GM19438 (cell line): ENCODE measurements around the gene CTCFL.

ENCODE experiments used
- ATAC-seq: cut with Tn5 transposase; IDR thresholded peaks from one replicate; pipeline ENCODE4 v1.9.1; 2021; ENCODE audit warnings: low read depth; ENCODE audit not compliant: unreplicated experiment

The CTCFL gene

DNA sequence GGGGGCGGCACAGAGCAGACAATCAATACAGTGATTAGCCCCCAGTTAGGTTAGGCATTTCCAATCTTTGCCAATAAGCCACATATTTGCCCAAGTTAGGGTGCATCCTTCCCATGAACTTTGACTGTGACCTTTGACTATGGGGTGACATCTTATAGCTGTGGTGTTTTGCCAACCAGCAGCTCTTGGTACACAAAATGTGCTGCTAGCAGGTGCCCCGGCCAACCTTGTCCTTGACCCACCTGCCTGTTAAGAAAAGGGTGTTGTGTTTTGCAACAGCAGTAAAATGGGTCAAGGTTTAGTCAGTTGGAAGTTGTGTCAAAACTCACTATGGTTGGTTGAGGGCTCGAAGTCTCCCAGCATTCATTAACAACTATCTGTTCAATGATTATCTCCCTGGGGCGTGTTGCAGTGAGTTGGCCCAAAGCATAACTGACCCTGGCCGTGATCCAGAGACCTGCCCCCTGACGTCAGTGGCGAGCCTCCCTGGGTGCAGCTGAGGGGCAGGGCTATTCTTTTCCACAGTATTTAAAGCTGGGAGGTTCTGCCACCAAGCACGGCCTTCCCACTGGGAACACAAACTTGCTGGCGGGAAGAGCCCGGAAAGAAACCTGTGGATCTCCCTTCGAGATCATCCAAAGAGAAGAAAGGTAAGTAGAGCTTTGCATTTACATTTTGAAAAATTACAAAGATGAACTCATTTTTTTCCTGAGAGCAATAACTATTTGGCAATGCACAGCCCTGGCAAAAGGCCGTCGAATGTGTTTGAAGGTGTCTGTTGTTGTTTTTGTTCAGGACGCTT, 35.8 kb upstream of the CTCFL start, which contains the start of gene PCK1:
Gene PCK1, plus strand, starts transcription at position 557 of the 802 bp plus-strand sequence. CDS start 302 bp downstream, outside the sequence.
- ATAC-seq = no peak

DNA sequence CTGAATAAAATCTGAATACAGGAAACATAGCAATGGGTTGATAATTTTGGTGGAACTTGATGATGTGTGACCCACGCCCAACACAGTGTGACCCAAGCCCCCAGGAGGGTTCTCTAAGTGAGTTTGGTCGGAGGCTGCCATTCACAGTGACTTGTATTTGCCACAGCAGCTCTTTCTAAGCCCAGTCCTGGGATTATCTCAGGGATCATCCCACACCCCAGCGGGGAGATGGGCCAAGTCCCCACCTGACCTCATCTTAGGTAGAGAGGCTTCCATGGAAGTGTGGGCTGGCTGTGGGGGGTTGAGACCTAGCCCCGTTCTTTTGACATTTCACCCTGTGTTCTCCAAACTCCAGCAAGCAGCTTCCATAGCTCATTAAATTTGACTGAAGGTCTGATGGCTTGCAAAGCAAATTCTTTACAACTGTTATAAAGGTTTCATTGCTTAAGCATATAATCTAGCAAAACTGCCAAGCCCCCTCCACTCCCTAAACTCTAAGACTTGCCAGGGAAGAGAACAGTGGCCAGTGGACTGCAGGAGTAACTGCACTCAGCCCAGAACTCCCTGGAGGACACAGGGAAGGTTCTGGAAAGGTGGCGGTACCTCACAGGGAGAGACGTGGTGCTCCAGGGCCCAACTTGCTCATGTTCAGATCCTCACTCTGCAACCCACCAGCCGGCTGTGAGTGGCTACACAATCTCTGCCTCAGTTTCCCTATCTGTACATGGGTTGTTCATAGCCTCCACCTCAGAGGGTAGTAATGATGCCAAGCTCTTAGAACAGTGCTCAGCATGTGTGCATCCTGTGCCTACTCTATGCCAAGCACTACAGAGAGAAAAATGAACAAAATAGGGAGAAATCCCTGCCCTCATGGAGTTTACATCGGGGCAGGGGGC, 35.0 kb upstream of the CTCFL start:
- no peak for ATAC-seq

- no peak for ATAC-seq
Measured at GRCh38 chr20:57559289-57559634, 34.3 kb upstream of the CTCFL start.

DNA sequence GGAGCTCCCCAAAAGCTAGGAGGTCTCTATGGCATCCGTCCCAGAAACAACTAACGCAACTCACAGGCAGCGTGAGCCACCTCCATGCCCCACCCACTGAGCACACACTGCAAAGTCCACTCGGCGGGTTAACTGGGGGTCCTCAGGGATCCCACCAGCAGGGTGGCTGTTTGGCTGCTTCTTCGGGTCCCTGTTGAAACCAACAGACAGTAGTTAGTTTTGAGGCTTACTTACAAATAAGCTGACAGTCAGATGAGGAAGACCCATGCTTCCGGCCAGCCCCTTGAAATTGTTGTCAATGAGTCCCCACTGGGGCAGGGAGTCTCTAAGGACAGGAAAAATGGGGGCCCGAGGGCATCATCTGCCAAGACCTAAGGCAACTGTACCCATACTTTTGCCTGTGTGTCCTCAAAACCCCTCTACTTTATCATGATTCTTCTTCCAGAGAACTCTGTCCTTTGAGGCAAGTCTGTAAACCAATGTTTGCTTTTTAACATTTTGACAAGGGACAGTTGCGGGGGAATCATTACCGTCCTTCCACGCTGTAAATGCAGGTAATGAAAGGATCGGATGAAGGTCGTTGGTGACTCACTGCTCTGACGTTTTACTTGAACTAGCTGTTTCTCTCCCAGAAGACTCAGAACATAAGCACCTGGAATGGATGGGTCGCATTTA, 33.8 kb upstream of the CTCFL start:
- ATAC-seq = no peak

DNA sequence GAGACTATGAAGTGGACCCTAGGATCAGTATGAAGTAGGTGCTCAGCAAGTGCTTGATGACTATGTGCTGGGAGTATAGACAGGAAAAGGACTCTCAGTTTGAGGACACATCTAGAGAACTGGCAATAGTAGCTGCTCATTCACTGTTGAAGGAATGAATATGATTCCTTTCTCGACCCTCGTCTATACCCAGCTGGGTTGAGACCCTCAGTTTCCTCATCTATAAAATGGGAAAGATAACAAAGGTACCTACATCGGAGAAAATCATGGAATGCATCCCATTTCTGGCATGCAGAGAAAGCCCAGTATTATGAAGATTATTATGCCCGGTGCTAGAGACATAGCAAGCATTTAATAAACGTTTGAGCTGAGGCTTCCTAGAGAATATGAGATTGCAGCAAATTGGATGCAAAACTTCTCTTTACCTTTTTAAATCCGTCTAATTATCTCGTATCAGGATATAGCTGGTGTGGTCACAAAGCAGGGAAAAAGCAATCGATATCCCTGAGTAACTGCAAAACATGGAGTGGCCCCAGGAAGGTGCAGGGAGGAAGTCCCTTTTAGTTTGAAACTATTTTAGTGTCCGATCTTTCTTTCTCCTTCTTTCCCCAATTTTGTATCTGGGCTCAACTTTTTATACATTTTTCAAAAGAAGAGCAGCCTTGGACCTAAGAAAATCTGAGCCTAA, 33.1 kb upstream of the CTCFL start:
- ATAC-seq = no peak

- no peak for ATAC-seq
Measured at GRCh38 chr20:57556980-57557274, 32.0 kb upstream of the CTCFL start.

GRCh38 chr20:57555457-57556184, 30.7 kb upstream of the CTCFL start:
- no peak for ATAC-seq

- ATAC-seq = no peak
Measured at GRCh38 chr20:57553376-57554018, 28.6 kb upstream of the CTCFL start.

DNA sequence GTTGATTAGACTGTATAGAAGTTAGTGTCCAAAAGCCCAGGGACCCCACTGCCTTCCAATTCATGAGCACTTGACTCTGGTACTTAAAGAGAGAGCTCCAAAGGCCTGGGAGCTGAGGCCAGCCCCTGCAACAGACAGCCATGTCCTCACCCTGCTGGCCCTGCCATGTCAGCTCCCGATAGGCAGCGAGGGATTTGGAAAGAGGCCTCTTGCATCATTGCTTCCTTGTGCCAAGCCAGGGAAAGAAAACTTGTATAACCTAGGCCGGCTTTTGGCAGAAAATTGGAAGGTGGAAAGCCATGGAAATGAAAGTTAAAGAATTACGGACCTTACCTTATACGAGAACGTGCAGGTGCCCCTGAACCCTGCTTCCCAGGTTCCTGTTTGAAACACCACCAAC, 27.5 kb upstream of the CTCFL start:
- no peak for ATAC-seq

DNA sequence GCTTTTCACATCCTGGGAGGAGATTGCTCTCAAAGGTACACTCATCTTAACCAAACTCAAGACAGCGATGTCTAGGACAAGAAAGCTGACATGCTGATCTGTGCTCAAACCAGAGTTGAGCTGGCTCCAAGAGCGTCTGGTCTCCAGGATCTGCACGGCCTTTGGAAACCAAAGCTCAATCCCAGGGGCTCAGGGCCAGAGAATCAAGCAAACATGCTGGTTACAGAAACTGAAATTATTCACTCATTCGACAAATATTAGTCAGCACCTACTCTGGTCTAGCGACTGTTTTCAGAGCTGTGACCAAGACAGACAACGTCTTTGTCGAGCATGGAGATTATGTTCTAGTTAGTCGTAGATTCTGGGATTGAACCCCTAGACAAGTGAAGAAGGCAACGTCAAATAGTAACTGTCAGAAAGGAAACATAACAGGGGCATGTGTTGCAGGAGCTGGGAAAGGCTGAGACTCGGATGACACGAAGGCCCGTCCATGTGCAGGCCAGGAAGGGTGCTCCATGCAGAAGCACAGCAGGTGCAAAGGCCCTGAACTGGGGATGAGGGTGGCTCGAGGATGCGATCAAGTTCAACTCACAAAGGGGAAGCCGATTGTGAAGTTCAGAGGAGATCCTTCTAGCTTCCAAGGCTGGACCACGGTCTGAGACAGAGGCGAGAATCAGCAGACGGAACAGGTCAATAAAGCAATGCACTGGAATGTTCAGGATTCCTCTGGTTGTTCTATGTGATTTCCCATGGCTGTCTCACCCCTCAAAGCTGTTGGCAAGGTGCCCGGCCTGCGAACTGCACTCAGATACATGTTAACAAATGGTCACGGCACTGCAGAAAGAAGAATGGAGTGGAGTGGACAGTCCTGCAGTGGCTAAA, 23.5 kb upstream of the CTCFL start:
- no peak for ATAC-seq

DNA sequence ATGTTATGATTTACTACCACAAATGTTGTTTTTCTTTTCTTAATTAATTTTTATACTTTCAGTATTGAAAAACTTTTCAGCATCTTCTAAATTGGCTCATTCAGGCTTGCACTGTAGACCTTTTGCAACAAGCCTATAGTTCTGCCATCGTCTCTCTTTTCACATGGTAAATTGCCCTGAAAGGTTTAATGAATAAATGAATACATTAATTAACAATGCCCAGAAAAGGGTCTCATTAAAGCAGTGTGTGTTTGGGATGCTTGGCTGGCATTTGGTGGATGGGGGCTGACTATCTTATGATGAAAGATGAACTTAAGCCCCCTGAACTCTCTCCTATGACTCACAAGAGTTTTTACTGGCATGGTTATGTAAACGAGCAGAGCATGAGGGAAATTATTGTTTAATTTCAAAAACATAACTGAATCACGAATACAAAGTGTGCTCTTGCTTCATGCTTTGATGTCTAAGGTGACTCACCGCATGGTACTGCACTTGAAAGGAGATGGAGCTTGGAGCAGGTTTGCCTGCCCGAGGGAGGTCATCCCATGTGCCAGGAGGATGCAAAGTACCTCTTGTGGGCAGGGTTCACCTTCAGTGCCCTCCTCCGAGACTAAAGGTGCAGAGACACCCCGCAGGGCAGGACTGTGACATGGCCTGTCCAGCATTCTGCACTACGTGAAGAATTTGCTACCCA, 22.2 kb upstream of the CTCFL start:
- no peak for ATAC-seq

DNA sequence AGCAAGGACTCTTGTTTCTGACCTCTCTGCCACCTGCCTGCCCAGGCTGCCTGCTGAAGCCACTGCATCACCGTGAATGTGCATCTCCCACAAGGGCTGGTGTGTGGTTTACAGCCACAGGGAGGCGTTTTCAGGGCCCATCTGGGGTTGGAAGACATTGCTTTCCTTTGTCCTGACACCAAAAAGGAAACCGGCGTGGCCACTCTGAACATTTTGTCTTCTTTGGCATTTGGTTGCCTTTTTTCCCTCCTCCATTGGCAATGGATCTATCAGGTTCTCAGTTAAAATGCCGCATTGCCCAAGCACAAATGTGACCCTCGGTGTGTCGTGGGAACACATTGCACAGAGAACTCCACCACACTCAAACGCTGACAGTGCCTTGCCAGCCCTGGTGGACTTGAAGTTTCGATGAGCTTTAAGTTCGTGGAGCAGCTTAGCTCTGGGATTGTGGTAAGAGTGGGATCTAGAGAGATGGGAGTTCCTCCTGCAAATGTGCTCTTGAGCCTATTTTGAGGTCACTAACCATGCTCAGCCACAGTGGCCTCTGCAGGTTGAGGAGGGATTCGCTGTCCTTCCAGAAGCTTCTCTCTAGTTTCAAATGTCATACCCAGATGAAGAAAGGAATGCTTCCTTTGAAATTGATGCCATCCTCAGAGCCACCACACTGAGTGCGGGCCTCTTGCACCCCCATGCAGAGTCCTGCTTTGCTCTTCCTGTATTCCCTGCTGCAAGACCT, 21.2 kb upstream of the CTCFL start:
- ATAC-seq = no peak

- no peak for ATAC-seq
Measured at GRCh38 chr20:57544838-57545564, 20.1 kb upstream of the CTCFL start.

GRCh38 chr20:57543754-57544153, 18.8 kb upstream of the CTCFL start:
- ATAC-seq = no peak

DNA sequence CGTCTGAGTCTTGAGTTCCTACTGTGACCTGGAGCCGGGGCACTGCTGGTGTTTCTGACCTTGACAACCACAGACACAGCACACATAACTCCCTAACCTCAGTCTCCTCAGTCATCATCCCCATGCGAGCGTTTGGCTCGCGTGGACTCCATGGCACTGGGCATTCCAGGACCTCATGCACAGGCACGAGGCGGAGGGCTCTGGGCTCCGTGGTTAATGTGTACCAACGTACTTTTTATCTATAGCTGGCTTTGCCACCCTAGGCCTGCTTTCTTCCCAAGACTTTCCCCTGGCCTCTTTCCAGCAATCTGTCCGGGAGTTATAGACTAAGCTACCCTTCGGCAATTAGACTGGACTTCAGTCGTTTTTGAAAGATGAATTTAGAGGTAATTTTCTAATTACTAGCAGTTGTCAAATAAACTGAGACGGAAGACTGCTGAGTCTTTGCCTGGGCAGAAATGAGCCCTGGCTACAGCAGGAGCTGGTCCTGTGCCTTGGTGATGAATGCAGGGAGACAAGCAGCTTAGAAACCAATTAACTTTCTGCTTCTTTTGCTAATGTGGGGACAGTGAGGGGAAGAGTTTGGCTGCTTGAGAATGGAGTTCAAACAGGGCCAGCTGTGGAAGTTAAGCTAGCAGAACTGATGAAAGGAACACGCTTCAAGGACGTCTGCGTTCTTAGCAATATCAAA, 16.1 kb upstream of the CTCFL start:
- no peak for ATAC-seq

- no peak for ATAC-seq
Measured at GRCh38 chr20:57539889-57540288, 14.9 kb upstream of the CTCFL start.
